ENCODE results near the gene SLC29A3.

SLC29A3 gene

GRCh38 chr10:71372882-71373495 is 53.9 kb downstream of the SLC29A3 start:
- DNase-seq, result no peak

GRCh38 chr10:71374481-71375233 is 55.6 kb downstream of the SLC29A3 start:
- no peak for DNase-seq

GRCh38 chr10:71375952-71376351 is 56.9 kb downstream of the SLC29A3 start:
- no peak for DNase-seq

- DNase-seq, result peak; percentile 12
Measured at GRCh38 chr10:71378336-71379117, 59.5 kb downstream of the SLC29A3 start.

GRCh38 chr10:71379118-71379766 is 60.2 kb downstream of the SLC29A3 start:
- DNase-seq, result peak; percentile 25

GRCh38 chr10:71380841-71381240 is 61.8 kb downstream of the SLC29A3 start:
- no peak for DNase-seq

GRCh38 chr10:71381611-71382010 is 62.6 kb downstream of the SLC29A3 start:
- DNase-seq, result no peak

GRCh38 chr10:71382028-71382427 is 63.0 kb downstream of the SLC29A3 start:
- DNase-seq, result no peak

GRCh38 chr10:71382757-71383156 is 63.7 kb downstream of the SLC29A3 start:
- no peak for DNase-seq

- DNase-seq, result peak; percentile 74
Measured at GRCh38 chr10:71383972-71384687, 65.1 kb downstream of the SLC29A3 start.

GRCh38 chr10:71388171-71388570 is 69.1 kb downstream of the SLC29A3 start:
- no peak for DNase-seq

GRCh38 chr10:71388583-71389310 is 69.7 kb downstream of the SLC29A3 start:
- DNase-seq, result no peak

- no peak for DNase-seq
Measured at GRCh38 chr10:71389768-71390460, 70.9 kb downstream of the SLC29A3 start.

- peak; percentile 46 for DNase-seq
Measured at GRCh38 chr10:71390461-71390835, 71.4 kb downstream of the SLC29A3 start.

GRCh38 chr10:71390921-71391690 is 72.0 kb downstream of the SLC29A3 start:
- no peak for DNase-seq

- no peak for DNase-seq
Measured at GRCh38 chr10:71391701-71392100, 72.6 kb downstream of the SLC29A3 start.

- DNase-seq, result no peak
Measured at GRCh38 chr10:71392292-71392691, 73.2 kb downstream of the SLC29A3 start.

- DNase-seq, result no peak
Measured at GRCh38 chr10:71392791-71393781, 74.0 kb downstream of the SLC29A3 start.

- no peak for DNase-seq
Measured at GRCh38 chr10:71393841-71394475, 74.9 kb downstream of the SLC29A3 start.
